ENCODE results near the gene ZNF462. TPM values are rescaled to one million over a fixed set of nuclear protein-coding genes. Genes with fewer than 3 reads are reported as not detected.
A peak's percentile ranks its signal among the peaks of the same experiment; 100 is the strongest.

Gene ZNF462
- total and polyA plus RNA-seq, 2 of the 4 experiments (the other 2 are of a cell fraction): 6.1 to 18.8 TPM

GRCh38 chr9:106958955-106959657, 96.1 kb downstream of the ZNF462 start:
- Histone ChIP-seq H3K9me1 (ENCODE audit: insufficient read depth, low read length) (peaks cover 7% of the 10 kb centered on the region; the same call in 1 of the 2 replicates), H2AK9ac (replicated peaks; ENCODE audit: low read depth, low read length, poor library complexity) (no peak overlapping the region), H3K79me1 (ENCODE audit: low read depth in 1 of 2, low read length in 2 of 2) (no peaks in the 10 kb centered on the region), H3K9ac (ENCODE audit: low read depth, low read length) (no peak overlapping the region), H3K27ac (ENCODE audit: insufficient read depth, low read length) (no peak overlapping the region), H2BK5ac (ENCODE audit: low read depth, low read length, poor library complexity, severe bottlenecking) (no peak overlapping the region), H2BK15ac (ENCODE audit: low read depth, low read length) (no peak overlapping the region), H3K27me3 (ENCODE audit: control insufficient read depth, insufficient read depth, low read length) (no peaks in the 10 kb centered on the region), H3K23ac (ENCODE audit: low read depth, low read length) (0 out of 2 replicates have a peak overlapping the region, but pooled peaks have one; percentile 26), H3K9me3 (ENCODE audit: control insufficient read depth, insufficient read depth, low read length) (no peaks in the 10 kb centered on the region; the same call in 1 of the 2 replicates), H3K36me3 (ENCODE audit: control insufficient read depth, insufficient read depth, low read length) (peaks cover 6% of the 10 kb centered on the region; the same call in 1 of the 2 replicates), H3K4me1 (ENCODE audit: control insufficient read depth, insufficient read depth, low read length) (peaks cover 3% of the 10 kb centered on the region; the same call in 1 of the 2 replicates), H3K18ac (ENCODE audit: low read depth, low read length) (no peak overlapping the region), H2AFZ (replicated peaks; ENCODE audit: low read length, poor library complexity) (no peak overlapping the region), H2BK20ac (ENCODE audit: low read depth, low read length) (no peak overlapping the region), H4K5ac (ENCODE audit: low read depth, low read length) (no peak overlapping the region), H3K4ac (ENCODE audit: low read depth, low read length) (no peak overlapping the region), H4K20me1 (ENCODE audit: insufficient read depth, low read length) (no peaks in the 10 kb centered on the region), H3K4me2 (ENCODE audit: low read depth, low read length) (no peak overlapping the region), H4K8ac (ENCODE audit: low read depth in 2 of 2, low read length in 2 of 2) (no peak overlapping the region), H3K56ac (ENCODE audit: extremely low read depth, insufficient read depth, low read length) (no peak overlapping the region), H4K91ac (ENCODE audit: insufficient read depth, low read depth, low read length) (no peak overlapping the region), H2AK5ac (ENCODE audit: low read depth, low read length) (no peak overlapping the region), H2BK120ac (ENCODE audit: low read depth, low read length) (no peak overlapping the region), H3K14ac (replicated peaks; ENCODE audit: low read depth, low read length) (no peak overlapping the region), H3K4me3 (ENCODE audit: insufficient read depth, low read depth, low read length) (no peak overlapping the region)
- DNase-seq (peak; percentile 45), ATAC-seq (ENCODE audit: low read depth) (no peak)
- POLR2A ChIA-PET (ENCODE audit: unreplicated experiment): no interaction called here
- TF ChIP-seq MXI1 (IDR thresholded peaks at IDR 0.05; ENCODE audit: borderline replicate concordance, low read depth, low read length) (no peak), CTCF (conservative IDR thresholded peaks at IDR 0.05; ENCODE audit: low read depth, low read length) (no peak), CEBPB (IDR thresholded peaks at IDR 0.05; ENCODE audit: low read depth, low read length) (no peak), SMC3 (IDR thresholded peaks at IDR 0.05; ENCODE audit: low read depth, low read length) (no peak), POLR2A (IDR thresholded peaks at IDR 0.05; ENCODE audit: low read depth, low read length) (no peak), RFX5 (IDR thresholded peaks at IDR 0.05; ENCODE audit: low read depth, low read length) (no peak), MAZ (IDR thresholded peaks at IDR 0.05; ENCODE audit: borderline replicate concordance, low read depth, low read length) (no peak), BHLHE40 (IDR thresholded peaks at IDR 0.05; ENCODE audit: low read depth, low read length) (no peak), MAFK (IDR thresholded peaks at IDR 0.05; ENCODE audit: low read depth, low read length) (no peak), RCOR1 (IDR thresholded peaks at IDR 0.05; ENCODE audit: insufficient replicate concordance, low read length) (no peak), RAD21 (IDR thresholded peaks at IDR 0.05; ENCODE audit: low read length) (no peak), NFE2L2 (IDR thresholded peaks at IDR 0.05; ENCODE audit: low read depth, low read length) (no peak), FOS (IDR thresholded peaks at IDR 0.05; ENCODE audit: low read depth, low read length) (no peak)
- TF ChIP-seq, protein P1, sequence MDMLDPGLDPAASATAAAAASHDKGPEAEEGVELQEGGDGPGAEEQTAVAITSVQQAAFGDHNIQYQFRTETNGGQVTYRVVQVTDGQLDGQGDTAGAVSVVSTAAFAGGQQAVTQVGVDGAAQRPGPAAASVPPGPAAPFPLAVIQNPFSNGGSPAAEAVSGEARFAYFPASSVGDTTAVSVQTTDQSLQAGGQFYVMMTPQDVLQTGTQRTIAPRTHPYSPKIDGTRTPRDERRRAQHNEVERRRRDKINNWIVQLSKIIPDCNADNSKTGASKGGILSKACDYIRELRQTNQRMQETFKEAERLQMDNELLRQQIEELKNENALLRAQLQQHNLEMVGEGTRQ (IDR thresholded peaks at IDR 0.05; ENCODE audit: low read depth, low read length): no peak
- TF ChIP-seq, protein P2, sequence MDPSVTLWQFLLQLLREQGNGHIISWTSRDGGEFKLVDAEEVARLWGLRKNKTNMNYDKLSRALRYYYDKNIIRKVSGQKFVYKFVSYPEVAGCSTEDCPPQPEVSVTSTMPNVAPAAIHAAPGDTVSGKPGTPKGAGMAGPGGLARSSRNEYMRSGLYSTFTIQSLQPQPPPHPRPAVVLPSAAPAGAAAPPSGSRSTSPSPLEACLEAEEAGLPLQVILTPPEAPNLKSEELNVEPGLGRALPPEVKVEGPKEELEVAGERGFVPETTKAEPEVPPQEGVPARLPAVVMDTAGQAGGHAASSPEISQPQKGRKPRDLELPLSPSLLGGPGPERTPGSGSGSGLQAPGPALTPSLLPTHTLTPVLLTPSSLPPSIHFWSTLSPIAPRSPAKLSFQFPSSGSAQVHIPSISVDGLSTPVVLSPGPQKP (IDR thresholded peaks at IDR 0.05; ENCODE audit: borderline replicate concordance, low read depth, low read length): no peak
- intact Hi-C loops (cut with micrococcal nuclease): no loop called here
- no TSS peak for BruUV-seq (replicated peaks)
- dilution Hi-C loops (cut with HindIII; ENCODE audit: low sequenced_read_pairs, unreplicated experiment): no loop called here
- in situ Hi-C loops (cut with MboI; ENCODE audit: low sequenced_read_pairs): no loop called here
- CTCF ChIA-PET: no interaction called here
